ENCODE measurements around the gene ADGRD1.

GRCh38 chr12:131010396-131011131, 56.9 kb downstream of the ADGRD1 start:
- TF ChIP-seq CTCF (IDR thresholded peaks at IDR 0.05) (no peak), POLR2AphosphoS5 (IDR thresholded peaks at IDR 0.05) (no peak), POLR2A (IDR thresholded peaks at IDR 0.05) (no peak), EP300 (IDR thresholded peaks at IDR 0.05; ENCODE audit: low read depth) (no peak)
